HepG2 (cell line): Measurements from ENCODE around the gene PRR30. TPM values are rescaled to one million over a fixed set of nuclear protein-coding genes. Genes with fewer than 3 reads are reported as not detected.

Experiments used
- AGO2 ChIP-seq: fragments of 200-400 bp; formaldehyde crosslinking; optimal IDR thresholded peaks from 2 replicates; pipeline ENCODE3; 2017; ENCODE audit warnings: mild to moderate bottlenecking, low read depth, low read length, moderate library complexity
- CERS6 ChIP-seq: sonication (generic); formaldehyde crosslinking; IDR thresholded peaks from 2 replicates; pipeline ENCODE4 v1.5.0; 2020; ENCODE audit warnings: missing genetic modification reagents
- EED ChIP-seq: sonication (generic); formaldehyde crosslinking; IDR thresholded peaks from 2 replicates; pipeline ENCODE4 v1.5.0; 2020; ENCODE audit warnings: mild to moderate bottlenecking, missing genetic modification reagents
- GMEB1 ChIP-seq: sonication (generic); formaldehyde crosslinking; IDR thresholded peaks from 2 replicates; pipeline ENCODE4 v1.5.1; 2020; ENCODE audit warnings: missing genetic modification reagents, mild to moderate bottlenecking, borderline replicate concordance
- HDAC2 ChIP-seq: sonication (generic); formaldehyde crosslinking; IDR thresholded peaks from 2 replicates; pipeline ENCODE4 v1.4.0; 2020; ENCODE audit warnings: missing genetic modification reagents
- IKZF1 ChIP-seq: fragments of 450-650 bp; IDR thresholded peaks from 2 replicates; pipeline ENCODE4 v1.7.1; 2016
- REL ChIP-seq: sonication (generic); formaldehyde crosslinking; conservative IDR thresholded peaks from 2 replicates; pipeline ENCODE4 v1.8.0; 2022; ENCODE audit warnings: mild to moderate bottlenecking, missing genetic modification reagents, moderate library complexity
- SATB2 ChIP-seq: sonication (generic); formaldehyde crosslinking; IDR thresholded peaks from 2 replicates; pipeline ENCODE4 v1.5.0; 2020; ENCODE audit warnings: missing genetic modification reagents
- ZBTB40 ChIP-seq, 2 experiments: fragments of 450-650 bp in 1 of 2; sonication (generic) in 1 of 2; formaldehyde crosslinking in 1 of 2; IDR thresholded peaks; 2 replicates each; pipeline versions ENCODE4 v1.6.1 to v1.8.0; 2016 to 2022; ENCODE audit warnings: antibody characterized with exemption in 1 of 2, mild to moderate bottlenecking in 1 of 2, missing genetic modification reagents in 1 of 2
- ZFP36L2 ChIP-seq: sonication (generic); formaldehyde crosslinking; IDR thresholded peaks from 2 replicates; pipeline ENCODE4 v1.4.0; 2020; ENCODE audit warnings: missing genetic modification reagents
- ZFP82 ChIP-seq: sonication (generic); formaldehyde crosslinking; IDR thresholded peaks from 2 replicates; pipeline ENCODE4 v1.5.1; 2020; ENCODE audit warnings: mild to moderate bottlenecking, missing genetic modification reagents, borderline replicate concordance
- ZNF180 ChIP-seq: sonication (generic); formaldehyde crosslinking; IDR thresholded peaks from 2 replicates; pipeline ENCODE4 v1.4.0; 2020; ENCODE audit warnings: low read depth, missing genetic modification reagents, borderline replicate concordance
- ZNF331 ChIP-seq: sonication (generic); formaldehyde crosslinking; IDR thresholded peaks from 2 replicates; pipeline ENCODE4 v1.4.0; 2020; ENCODE audit warnings: missing genetic modification reagents
- ZNF761 ChIP-seq: sonication (generic); formaldehyde crosslinking; conservative IDR thresholded peaks from 2 replicates; pipeline ENCODE4 v1.4.0; 2020; ENCODE audit warnings: mild to moderate bottlenecking, missing genetic modification reagents
- ZSCAN5A ChIP-seq: sonication (generic); formaldehyde crosslinking; IDR thresholded peaks from 2 replicates; pipeline ENCODE4 v1.8.0; 2022; ENCODE audit warnings: mild to moderate bottlenecking, missing genetic modification reagents, borderline replicate concordance
- polyA plus RNA-seq, 8 experiments: library from polyadenylated mRNA; depleted of rRNA in 3 of 8; stranded (reverse) in 7 of 8; unstranded in 1 of 8; fragments of >200 nt; fragmentation: Illumina TruSeq in 4 of 8; extraction: Trizol in 4 of 8; gene quantifications; 2 replicates each; pipeline versions ENCODE4 v1.2.1 to v1.2.3, GENCODE V29; 2011 to 2016; ENCODE audit warnings: low read depth in 4 of 8, missing spikeins in 1 of 8, mixed read lengths in 1 of 8; ENCODE audit not compliant: insufficient read depth in 1 of 8
- total RNA-seq, 5 experiments: library from RNA; depleted of rRNA; stranded (reverse); fragments of >200 nt; fragmentation: Illumina TruSeq; extraction: Trizol; gene quantifications; 2 replicates each; pipeline ENCODE4 v1.2.3, GENCODE V29; 2016; ENCODE audit warnings: low read depth in 1 of 5

PRR30 gene
- total and polyA plus RNA-seq, 2 of the 13 experiments (the other 11 are each of a cell fraction or from before 2014, with no cell fraction given): not detected

GRCh38 chr2:27133905-27134780 lies 5.1 kb downstream of the PRR30 start, which contains the start of gene PREB (continued):
- TF ChIP-seq ZBTB40 (IDR thresholded peaks at IDR 0.05): no peak
- peak; percentile 50; the same call in 1 of the 2 replicates for TF ChIP-seq ZBTB40 (CRISPR knock-in tag; IDR thresholded peaks at IDR 0.05)
- TF ChIP-seq ZFP36L2 (CRISPR knock-in tag): peak; percentile 44; the same call in 1 of the 2 replicates
- peak; percentile 35; the same call in 1 of the 2 replicates for TF ChIP-seq ZNF331 (CRISPR knock-in tag)
- no peak; the same call in 1 of the 2 replicates for TF ChIP-seq HDAC2 (CRISPR knock-in tag)
- TF ChIP-seq ZFP82 (CRISPR knock-in tag): no peak
- peak; percentile 82; the same call in 1 of the 2 replicates for TF ChIP-seq GMEB1
- TF ChIP-seq AGO2: peak; percentile 94
- TF ChIP-seq ZNF761: peak; percentile 88
- TF ChIP-seq ZNF180 (CRISPR knock-in tag): no peak
- peak; percentile 11; the same call in 1 of the 2 replicates for TF ChIP-seq ZSCAN5A (CRISPR knock-in tag)
- TF ChIP-seq SATB2 (CRISPR knock-in tag): no peak
- TF ChIP-seq CERS6: no peak
- TF ChIP-seq IKZF1: no peak
- no peak for TF ChIP-seq REL (CRISPR knock-in tag)
- TF ChIP-seq EED: no peak
